Activated CD8-positive, alpha-beta memory T cell treated with anti-CD3 and anti-CD28 coated beads, Interleukin-2, amount 10 ng/mL, durations not matched to agents 7 days and 5 days (primary cell): Measurements from ENCODE around the gene PCNT. TPM values are rescaled to one million over a fixed set of nuclear protein-coding genes. Genes with fewer than 3 reads are reported as not detected.

Experiments
- ATAC-seq: fragments of 150-1000 bp; cut with Tn5 transposase; one replicate; pipeline ENCODE4 v1.10.0; 2021; ENCODE audit warnings: moderate library complexity
- CTCF ChIA-PET: fragments of 350-600 bp; sonication (Branson Sonifier 250); formaldehyde crosslinking; loops from one replicate; lab custom pipeline; 2021; ENCODE audit warnings: antibody characterized with exemption; lab: Charles Lee
- DNase-seq: peaks from one replicate; pipeline ENCODE4 v3.0.0-alpha.2; 2020
- H3K27ac Mint-ChIP-seq: one replicate; pipeline ENCODE4 v1.8.0; 2021; ENCODE audit warnings: mild to moderate bottlenecking, mixed read lengths
- H3K27me3 Mint-ChIP-seq: one replicate; pipeline ENCODE4 v1.8.0; 2021; ENCODE audit warnings: mixed read lengths
- H3K36me3 Mint-ChIP-seq: one replicate; pipeline ENCODE4 v1.8.0; 2021; ENCODE audit warnings: mild to moderate bottlenecking, mixed read lengths
- H3K4me1 Mint-ChIP-seq: one replicate; pipeline ENCODE4 v1.8.0; 2021; ENCODE audit warnings: mixed read lengths
- H3K4me3 Mint-ChIP-seq: one replicate; pipeline ENCODE4 v1.8.0; 2021; ENCODE audit warnings: mild to moderate bottlenecking, moderate library complexity, mixed read lengths
- H3K9me3 Mint-ChIP-seq: one replicate; pipeline ENCODE4 v1.8.0; 2022; ENCODE audit warnings: low read depth, mixed read lengths
- total RNA-seq, 2 experiments: library from RNA; stranded (reverse); gene quantifications; one replicate each; pipeline ENCODE4 v1.2.3, GENCODE V29; 2021

PCNT gene
- total RNA-seq, 2 experiments from 2014 or later, result 89.7 to 104 TPM

DNA sequence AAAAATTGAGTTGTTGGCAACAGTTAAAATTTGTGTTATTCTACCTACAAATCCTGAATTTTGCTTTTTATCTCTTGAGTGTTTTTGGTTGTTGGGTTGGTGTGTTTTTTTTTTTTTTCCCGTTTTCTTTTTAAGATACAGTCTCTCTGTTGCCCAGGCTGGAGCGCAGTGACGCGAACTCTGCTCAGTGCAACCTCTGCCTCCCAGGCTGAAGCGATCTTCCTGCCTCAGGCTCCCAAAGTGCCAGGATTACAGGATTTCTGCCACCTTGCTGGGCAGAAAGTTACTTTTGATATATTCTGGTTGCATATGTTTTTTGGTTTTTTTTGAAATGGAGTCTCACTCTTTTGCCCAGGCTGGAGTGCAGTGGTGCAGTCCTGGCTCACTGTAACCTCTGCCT, 4.2 kb downstream of the PCNT start:
- Mint-ChIP-seq H3K27me3 (no peaks in the 10 kb centered on the region), H3K4me1 (peaks cover 12% of the 10 kb centered on the region), H3K4me3 (no peak overlapping the region), H3K36me3 (peaks cover 28% of the 10 kb centered on the region), H3K9me3 (no peaks in the 10 kb centered on the region), H3K27ac (no peak overlapping the region)
- CTCF ChIA-PET, result no interaction called here
- no peak for ATAC-seq
- DNase-seq, result no peak

DNA sequence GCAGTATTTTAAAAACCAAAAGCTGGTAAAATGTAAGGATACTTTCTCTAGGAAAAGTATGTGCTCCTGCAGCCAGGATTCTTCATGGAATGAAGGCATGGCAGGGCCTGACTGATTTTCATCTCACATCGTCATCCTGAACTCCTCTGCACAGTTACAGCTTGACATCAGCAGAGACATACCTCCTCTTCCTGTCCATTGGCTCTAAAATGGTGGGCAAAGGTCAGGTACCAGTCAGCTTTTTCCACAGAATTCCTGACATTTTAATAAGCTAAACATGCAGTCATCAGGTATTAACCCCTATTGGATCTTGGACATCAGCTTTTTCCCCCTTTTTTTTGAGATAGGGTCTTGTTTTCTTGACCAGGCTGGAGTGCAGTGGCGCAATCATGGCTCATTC, 5.8 kb downstream of the PCNT start:
- H3K4me1 Mint-ChIP-seq, result peaks cover 12% of the 10 kb centered on the region
- no peaks in the 10 kb centered on the region for H3K9me3 Mint-ChIP-seq
- no peak overlapping the region for H3K27ac Mint-ChIP-seq
- H3K36me3 Mint-ChIP-seq, result peaks cover 28% of the 10 kb centered on the region
- no peak for ATAC-seq
- H3K27me3 Mint-ChIP-seq, result no peaks in the 10 kb centered on the region
- H3K4me3 Mint-ChIP-seq, result no peak overlapping the region
- CTCF ChIA-PET, result no interaction called here
- DNase-seq, result no peak

DNA sequence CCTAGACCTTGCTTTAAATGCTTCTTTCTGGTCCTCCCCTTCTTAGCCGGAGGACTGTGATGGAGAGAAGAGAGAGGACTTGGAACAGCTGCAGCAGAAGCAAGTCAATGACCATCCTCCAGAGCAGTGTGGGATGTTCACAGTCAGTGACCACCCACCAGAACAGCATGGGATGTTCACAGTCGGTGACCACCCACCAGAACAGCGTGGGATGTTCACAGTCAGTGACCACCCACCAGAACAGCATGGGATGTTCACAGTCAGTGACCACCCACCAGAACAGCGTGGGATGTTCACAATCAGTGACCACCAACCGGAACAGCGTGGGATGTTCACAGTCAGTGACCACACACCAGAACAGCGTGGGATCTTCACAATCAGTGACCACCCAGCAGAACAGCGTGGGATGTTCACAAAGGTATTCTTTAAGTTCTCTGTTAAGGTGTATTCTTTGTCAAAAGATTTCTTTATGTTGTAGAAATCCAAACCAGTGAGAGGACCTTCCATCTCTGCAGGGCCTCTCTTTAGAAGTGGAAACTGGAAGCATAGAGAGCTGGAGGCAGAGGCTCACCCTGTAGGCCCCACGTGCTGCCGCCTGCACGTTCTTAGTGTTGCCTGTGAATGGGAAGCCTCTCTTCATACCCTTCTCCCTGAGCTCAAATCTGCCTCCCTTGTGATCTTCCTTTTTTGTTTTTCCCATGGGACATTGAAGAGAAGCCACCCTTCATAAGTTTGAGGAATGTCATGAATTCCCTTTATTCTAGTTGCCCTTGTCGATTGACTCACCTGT, 10.6 kb downstream of the PCNT start:
- no peaks in the 10 kb centered on the region for H3K9me3 Mint-ChIP-seq
- peaks cover 2% of the 10 kb centered on the region for H3K4me1 Mint-ChIP-seq
- CTCF ChIA-PET, result no interaction called here
- no peak overlapping the region for H3K4me3 Mint-ChIP-seq
- DNase-seq (no peak), ATAC-seq (no peak)
- peaks cover 41% of the 10 kb centered on the region for H3K36me3 Mint-ChIP-seq
- H3K27ac Mint-ChIP-seq, result no peak overlapping the region
- H3K27me3 Mint-ChIP-seq, result no peaks in the 10 kb centered on the region

DNA sequence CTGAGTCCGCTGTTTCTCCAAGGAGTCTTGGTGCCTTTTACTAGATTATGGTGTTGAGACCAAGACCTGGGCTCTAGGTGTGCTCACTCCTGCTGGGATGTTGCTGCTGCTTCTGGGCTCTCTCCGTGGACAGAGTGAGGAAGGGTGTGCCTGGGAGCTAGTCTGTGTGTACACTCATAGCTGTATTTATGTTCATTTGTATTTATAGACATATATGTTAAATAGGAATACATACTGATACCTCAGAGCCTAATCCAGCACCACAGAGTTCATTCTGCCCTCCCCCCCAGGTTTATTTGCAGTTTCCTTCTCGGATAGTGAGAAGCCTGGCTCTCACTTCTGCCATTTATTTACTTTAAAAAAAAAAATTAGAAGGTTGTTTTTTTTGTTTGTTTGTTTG, 12.6 kb downstream of the PCNT start:
- ATAC-seq (no peak), DNase-seq (no peak)
- Mint-ChIP-seq H3K4me3 (no peak overlapping the region), H3K4me1 (peaks cover 3% of the 10 kb centered on the region), H3K27ac (peak overlapping the region; percentile 37), H3K9me3 (no peaks in the 10 kb centered on the region), H3K27me3 (no peaks in the 10 kb centered on the region), H3K36me3 (peaks cover 49% of the 10 kb centered on the region)
- CTCF ChIA-PET, result interaction anchor here (1.2 kb wide), 1 partner anchor 122 kb away, joined by 3 read pairs; no protein-coding TSS in a partner anchor

DNA sequence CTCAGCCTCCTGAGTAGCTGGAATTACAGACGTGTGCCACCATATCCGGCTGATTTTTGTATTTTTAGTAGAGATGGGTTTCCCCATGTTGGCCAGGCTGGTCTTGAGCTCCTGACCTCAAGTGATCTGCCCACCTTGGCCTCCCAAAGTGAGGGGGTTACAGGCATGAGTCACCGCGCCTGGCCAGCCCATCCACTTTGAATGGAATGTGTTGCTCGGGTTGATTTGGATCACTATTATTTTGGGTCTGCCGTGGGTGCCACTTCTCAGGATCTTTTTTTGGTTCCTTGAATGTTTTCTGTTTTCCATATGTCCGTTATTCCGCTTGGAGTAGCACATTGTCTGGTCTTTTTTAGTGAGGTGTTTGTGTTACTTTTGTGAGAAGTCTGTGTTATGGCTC, 17.0 kb downstream of the PCNT start:
- peaks cover 5% of the 10 kb centered on the region for H3K4me1 Mint-ChIP-seq
- no peak overlapping the region for H3K27ac Mint-ChIP-seq
- H3K36me3 Mint-ChIP-seq, result peaks cover 46% of the 10 kb centered on the region
- H3K4me3 Mint-ChIP-seq, result no peak overlapping the region
- no peak for DNase-seq
- CTCF ChIA-PET, result no interaction called here
- no peaks in the 10 kb centered on the region for H3K9me3 Mint-ChIP-seq
- no peaks in the 10 kb centered on the region for H3K27me3 Mint-ChIP-seq
- no peak for ATAC-seq

DNA sequence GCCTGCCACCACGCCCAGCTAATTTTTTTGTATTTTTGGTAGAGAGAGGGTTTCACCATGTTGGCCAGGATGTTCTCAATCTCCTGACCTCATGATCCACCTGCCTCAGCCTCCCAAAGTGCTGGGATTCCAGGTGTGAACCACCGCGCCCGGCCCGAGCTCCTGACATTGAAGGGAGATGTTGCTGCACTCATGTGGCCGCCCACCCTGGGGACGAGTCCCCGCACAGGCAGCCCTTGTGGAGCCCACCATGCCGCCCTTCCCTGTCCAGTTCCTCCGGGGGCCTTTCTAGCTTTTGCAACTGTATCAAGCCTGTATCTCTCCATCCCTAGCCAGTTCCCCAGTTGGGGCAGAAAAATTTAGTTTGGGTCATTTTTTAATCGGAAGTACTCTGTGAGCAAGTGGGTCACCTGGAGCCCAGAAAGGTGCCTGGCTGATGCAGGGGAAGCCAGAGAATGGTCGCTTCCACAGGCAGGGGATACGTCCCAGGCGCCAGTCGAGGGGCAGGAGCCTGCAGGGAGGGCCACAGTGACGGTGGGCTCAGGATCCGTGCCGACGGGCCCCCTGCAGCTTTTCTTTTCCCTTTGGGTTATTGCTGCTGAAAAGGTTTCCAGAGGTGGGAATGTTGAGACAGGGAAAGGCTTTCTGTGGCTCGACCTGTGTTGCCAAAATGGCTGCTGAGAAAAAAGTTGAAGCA, 20.4 kb downstream of the PCNT start:
- DNase-seq, result no peak
- Mint-ChIP-seq H3K4me3 (no peak overlapping the region), H3K27me3 (no peaks in the 10 kb centered on the region), H3K9me3 (no peaks in the 10 kb centered on the region), H3K27ac (no peak overlapping the region), H3K36me3 (peaks cover 39% of the 10 kb centered on the region), H3K4me1 (peaks cover 4% of the 10 kb centered on the region)
- ATAC-seq, result no peak
- CTCF ChIA-PET, result no interaction called here

DNA sequence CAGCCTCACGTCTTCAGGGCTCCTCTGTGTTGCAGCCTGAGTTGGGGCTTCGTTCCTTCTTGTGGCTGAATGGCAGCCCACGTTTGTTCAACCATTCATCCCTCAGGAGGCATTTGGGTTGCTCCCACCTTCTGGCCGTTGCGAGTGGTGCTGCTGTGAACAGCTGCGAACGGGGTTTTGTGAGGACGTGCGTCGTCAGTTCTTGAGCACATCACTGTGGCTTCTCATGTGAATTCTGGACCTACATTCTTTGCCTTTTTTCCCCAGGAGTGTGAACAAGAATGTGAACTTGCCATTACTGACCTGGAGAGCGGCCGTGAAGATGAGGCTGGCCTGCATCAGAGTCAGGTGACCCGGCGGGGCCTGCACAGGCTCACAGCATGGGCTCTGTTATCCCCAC, 21.9 kb downstream of the PCNT start:
- H3K9me3 Mint-ChIP-seq, result no peaks in the 10 kb centered on the region
- CTCF ChIA-PET, result no interaction called here
- H3K4me3 Mint-ChIP-seq, result no peak overlapping the region
- no peaks in the 10 kb centered on the region for H3K27me3 Mint-ChIP-seq
- DNase-seq (no peak), ATAC-seq (no peak)
- peaks cover 37% of the 10 kb centered on the region for H3K36me3 Mint-ChIP-seq
- H3K27ac Mint-ChIP-seq, result no peak overlapping the region
- H3K4me1 Mint-ChIP-seq, result peaks cover 2% of the 10 kb centered on the region

DNA sequence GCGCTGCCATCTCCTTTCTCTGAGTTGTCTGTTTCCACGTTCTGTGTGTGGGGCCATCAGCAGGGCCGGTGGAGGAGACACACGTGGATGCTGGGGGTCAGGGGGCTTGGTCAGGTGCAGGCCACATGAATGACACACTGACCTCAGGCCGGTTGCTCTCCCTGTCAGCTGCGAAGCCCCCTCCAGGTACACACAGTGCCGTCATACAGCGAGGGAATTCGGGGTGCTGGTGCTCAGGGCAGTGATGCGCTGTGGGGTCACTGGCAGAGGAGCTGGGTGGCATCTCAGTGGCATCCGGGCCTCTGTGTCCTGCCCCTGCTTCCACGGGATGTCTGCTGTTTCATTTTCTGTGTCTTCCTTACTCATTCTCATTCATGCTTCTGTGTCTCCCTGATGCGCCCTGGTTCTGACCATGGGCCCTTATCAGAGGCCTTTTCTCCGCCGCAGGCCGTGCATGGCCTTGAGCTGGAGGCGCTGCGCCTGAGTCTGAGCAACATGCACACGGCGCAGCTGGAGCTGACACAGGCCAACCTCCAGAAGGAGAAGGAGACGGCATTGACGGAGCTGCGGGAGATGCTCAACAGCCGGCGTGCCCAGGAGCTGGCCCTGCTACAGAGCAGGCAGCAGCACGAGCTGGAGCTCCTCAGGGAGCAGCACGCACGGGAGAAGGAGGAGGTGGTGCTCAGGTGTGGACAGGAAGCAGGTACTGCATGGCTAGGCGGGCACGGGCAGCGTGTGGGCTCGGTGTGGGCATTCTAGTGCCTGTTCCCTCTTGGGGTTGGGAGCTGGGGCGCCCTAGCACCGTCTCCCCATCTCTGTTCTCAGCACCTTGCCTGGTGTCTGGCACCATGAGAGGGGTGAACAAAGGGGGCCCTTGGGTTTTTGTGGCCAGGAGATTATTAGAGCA, 22.6 kb downstream of the PCNT start:
- Mint-ChIP-seq H3K4me1 (peaks cover 2% of the 10 kb centered on the region), H3K9me3 (no peaks in the 10 kb centered on the region), H3K27ac (no peak overlapping the region), H3K36me3 (peaks cover 34% of the 10 kb centered on the region), H3K4me3 (no peak overlapping the region), H3K27me3 (no peaks in the 10 kb centered on the region)
- DNase-seq (no peak), ATAC-seq (no peak)
- CTCF ChIA-PET, result no interaction called here

DNA sequence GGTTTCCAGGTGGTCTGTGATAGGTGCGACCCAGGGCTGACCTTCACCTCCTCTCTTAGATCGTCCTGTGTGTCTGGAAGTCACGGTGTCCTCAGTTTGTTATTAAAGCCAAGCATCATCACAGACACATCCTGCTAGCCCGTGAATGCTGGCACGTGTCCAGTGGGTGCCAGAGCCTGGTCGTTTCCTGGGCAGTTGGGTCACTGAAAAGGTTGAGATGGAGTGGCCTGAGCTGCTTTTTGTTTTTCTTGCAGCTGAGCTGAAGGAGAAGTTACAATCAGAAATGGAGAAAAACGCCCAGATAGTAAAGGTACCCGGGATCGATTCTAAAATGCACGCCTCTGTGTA, 23.2 kb downstream of the PCNT start:
- no peak overlapping the region for H3K27ac Mint-ChIP-seq
- peaks cover 33% of the 10 kb centered on the region for H3K36me3 Mint-ChIP-seq
- DNase-seq (no peak), ATAC-seq (no peak)
- H3K27me3 Mint-ChIP-seq, result no peaks in the 10 kb centered on the region
- H3K4me1 Mint-ChIP-seq, result peaks cover 2% of the 10 kb centered on the region
- CTCF ChIA-PET, result no interaction called here
- H3K9me3 Mint-ChIP-seq, result no peaks in the 10 kb centered on the region
- H3K4me3 Mint-ChIP-seq, result no peak overlapping the region

DNA sequence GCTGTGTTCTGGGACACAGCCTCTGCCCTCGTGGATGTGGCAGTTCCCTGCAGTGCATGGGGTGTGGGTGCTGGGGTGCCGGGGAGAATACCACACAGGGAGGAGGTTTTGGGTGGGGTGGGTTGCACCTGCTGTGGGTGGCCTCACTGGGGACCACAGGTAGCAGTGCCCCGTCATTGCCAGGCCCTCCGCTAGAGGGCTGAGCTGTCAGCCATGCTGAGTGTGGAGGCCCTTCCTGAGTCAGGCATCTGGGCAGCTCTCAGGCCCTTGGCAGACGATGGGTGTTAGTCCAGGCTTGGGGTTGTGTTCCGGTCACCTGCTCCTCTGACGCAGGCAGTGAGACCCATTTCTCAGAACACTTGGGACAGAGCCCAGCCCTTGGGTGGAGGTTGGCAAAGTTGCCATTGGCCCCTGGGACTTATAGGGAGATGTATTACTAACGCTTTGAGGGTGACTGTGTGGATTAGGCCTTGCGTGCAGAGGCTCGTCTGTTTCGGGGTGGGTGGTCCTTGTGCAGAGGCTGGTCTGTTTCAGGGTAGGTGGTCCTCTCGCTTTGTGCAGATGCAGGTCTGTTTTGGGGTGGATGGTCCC, 23.9 kb downstream of the PCNT start:
- Mint-ChIP-seq H3K9me3 (no peaks in the 10 kb centered on the region), H3K4me3 (no peak overlapping the region), H3K27me3 (no peaks in the 10 kb centered on the region), H3K4me1 (peaks cover under 1% of the 10 kb centered on the region), H3K27ac (no peak overlapping the region), H3K36me3 (peaks cover 29% of the 10 kb centered on the region)
- ATAC-seq (no peak), DNase-seq (no peak)
- CTCF ChIA-PET, result no interaction called here

DNA sequence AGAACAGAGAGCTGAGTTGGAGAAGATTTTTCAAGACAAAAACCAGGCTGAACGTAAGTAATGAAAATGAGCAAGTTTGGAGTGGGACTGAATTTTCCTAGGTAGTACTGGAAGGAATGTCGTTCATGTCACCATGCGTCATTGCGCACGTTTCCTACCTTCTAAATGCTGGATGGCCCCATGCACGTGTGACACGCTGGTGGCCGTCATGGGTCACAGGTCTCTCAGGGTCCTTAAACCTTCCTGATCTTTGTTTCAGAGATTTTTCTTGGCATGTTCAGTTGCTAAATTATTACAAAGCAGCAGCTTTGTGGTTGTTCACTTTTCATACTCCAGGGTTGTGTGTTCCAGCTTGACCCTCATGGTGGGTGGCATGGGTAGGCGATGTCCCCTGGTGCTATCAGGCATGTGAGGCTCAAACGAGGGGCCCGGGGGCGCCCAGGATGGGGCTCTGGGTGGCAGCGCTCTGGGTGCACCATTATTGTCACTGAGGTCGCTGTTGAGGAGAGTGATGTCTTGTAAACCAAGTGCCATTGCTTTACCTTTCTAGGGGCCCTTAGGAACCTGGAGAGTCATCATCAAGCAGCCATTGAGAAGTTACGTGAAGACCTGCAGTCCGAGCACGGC, 25.3 kb downstream of the PCNT start:
- H3K27me3 Mint-ChIP-seq, result no peaks in the 10 kb centered on the region
- no peaks in the 10 kb centered on the region for H3K4me1 Mint-ChIP-seq
- H3K36me3 Mint-ChIP-seq, result peaks cover 35% of the 10 kb centered on the region
- H3K9me3 Mint-ChIP-seq, result no peaks in the 10 kb centered on the region
- H3K4me3 Mint-ChIP-seq, result no peak overlapping the region
- no peak overlapping the region for H3K27ac Mint-ChIP-seq
- DNase-seq (no peak), ATAC-seq (no peak)
- CTCF ChIA-PET, result no interaction called here

DNA sequence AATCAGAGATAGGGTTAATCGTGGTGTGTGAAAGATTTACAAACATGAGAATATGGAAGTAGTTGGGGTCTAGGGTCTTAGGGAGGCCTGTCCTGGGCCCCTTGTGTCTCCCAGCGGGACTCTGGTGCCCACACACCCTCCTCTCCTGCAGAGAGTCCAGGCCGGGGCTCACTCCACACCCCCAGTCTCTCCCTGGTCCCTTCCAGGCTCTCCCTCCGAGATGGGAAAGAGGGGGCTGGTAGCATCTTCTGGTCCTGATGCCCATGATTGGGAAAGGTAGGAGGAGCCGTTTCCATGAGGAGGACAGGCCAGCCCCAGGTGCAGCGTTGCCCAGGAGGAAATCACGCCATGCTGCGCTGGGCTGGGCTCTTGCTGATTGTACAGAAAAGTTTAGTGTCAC, 26.6 kb downstream of the PCNT start:
- DNase-seq, result no peak
- H3K27me3 Mint-ChIP-seq, result no peaks in the 10 kb centered on the region
- H3K4me3 Mint-ChIP-seq, result no peak overlapping the region
- peaks cover 38% of the 10 kb centered on the region for H3K36me3 Mint-ChIP-seq
- H3K9me3 Mint-ChIP-seq, result no peaks in the 10 kb centered on the region
- peaks cover 5% of the 10 kb centered on the region for H3K4me1 Mint-ChIP-seq
- no peak overlapping the region for H3K27ac Mint-ChIP-seq
- ATAC-seq, result no peak
- CTCF ChIA-PET, result no interaction called here

DNA sequence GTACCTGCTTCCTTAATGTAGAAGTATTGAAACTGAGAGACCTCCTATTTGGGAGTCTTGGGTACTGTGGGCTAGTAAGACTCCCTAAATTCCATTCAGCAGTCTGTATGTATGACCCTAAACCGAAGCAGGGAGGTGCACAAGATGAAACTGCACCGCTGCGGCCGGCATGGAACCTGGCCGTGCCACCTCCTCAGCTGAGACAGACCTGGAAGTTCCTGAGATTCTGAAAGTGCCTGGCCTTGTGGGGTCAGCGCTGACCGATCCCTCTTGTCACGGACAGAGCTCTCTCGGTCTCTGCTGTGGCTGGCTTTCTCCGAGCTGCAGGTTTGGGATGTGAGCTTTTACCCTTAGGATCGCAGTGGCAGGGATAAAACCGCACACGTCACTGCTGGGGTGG, 27.0 kb downstream of the PCNT start:
- Mint-ChIP-seq H3K36me3 (peaks cover 38% of the 10 kb centered on the region), H3K4me1 (peaks cover 5% of the 10 kb centered on the region), H3K27me3 (no peaks in the 10 kb centered on the region), H3K9me3 (no peaks in the 10 kb centered on the region), H3K4me3 (no peak overlapping the region), H3K27ac (no peak overlapping the region)
- ATAC-seq (no peak), DNase-seq (no peak)
- CTCF ChIA-PET, result no interaction called here
